K562 treated with DMSO at 1 percent for 48 hours (cell line): ENCODE measurements around the gene JAK3. TPM values are rescaled to one million over a fixed set of nuclear protein-coding genes. Genes with fewer than 3 reads are reported as not detected.

Source experiments
- total RNA-seq: library from RNA; unstranded; fragments of 300-600 nt; gene quantifications from 2 replicates; pipeline ENCODE4 v1.2.3, GENCODE V29; 2022; ENCODE audit warnings: low replicate concordance; ENCODE audit errors: extremely low read depth

The JAK3 gene
- not detected in 2 replicates for total RNA-seq

DNA sequence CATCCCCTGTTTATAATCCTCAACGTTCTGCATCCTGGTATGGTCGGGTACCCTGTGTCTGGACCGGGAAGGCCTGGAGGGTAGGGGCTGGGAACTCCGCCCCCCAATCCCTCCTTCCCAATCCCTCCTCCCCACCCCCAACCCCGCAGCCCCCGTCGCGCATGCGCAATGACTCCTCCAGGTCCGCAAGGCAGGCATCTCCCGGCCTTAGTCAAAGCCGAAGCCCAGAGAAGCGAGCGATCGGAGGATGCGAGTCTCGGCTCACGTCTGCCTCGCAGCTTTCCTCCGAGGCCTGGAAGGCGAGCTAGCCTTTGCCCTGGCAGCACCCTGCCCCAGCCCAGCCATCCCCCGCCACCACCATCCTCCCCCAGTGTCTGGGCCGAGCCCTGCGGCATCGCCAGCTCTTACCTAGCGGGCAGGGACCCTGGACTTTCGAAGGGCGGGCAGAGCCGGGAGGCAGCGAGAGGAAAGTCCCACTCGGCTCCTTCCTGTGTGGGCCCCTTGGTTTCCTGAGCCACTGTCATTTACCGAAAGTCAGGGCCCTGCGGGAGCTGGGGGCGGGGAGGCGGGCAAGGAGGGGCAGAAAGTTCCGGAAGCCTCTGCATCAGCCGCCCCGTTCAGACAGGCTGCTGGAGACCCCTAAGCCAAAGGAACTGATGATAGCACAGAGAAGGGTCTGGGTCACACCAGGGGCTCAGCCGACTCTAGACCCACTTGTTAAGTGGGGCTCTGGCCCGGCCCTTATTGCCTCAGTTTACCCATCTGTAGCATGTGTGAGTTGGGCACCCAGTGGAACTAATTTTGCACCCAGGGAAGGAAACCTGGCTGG is at the start of gene JAK3:
Gene JAK3, minus strand, starts transcription at position 445 of the 829 bp plus-strand sequence. CDS start 3,565 bp downstream, outside the sequence.

DNA sequence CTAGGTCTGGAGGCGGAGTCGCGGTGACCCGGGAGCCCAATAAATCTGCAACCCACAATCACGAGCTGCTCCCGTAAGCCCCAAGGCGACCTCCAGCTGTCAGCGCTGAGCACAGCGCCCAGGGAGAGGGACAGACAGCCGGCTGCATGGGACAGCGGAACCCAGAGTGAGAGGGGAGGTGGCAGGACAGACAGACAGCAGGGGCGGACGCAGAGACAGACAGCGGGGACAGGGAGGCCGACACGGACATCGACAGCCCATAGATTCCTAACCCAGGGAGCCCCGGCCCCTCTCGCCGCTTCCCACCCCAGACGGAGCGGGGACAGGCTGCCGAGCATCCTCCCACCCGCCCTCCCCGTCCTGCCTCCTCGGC is 24.1 kb upstream of the JAK3 start, which contains the start of gene SLC5A5:
Gene SLC5A5, plus strand, starts transcription at position 68 of the 373 bp plus-strand sequence. CDS start 375 bp downstream, outside the sequence.

DNA sequence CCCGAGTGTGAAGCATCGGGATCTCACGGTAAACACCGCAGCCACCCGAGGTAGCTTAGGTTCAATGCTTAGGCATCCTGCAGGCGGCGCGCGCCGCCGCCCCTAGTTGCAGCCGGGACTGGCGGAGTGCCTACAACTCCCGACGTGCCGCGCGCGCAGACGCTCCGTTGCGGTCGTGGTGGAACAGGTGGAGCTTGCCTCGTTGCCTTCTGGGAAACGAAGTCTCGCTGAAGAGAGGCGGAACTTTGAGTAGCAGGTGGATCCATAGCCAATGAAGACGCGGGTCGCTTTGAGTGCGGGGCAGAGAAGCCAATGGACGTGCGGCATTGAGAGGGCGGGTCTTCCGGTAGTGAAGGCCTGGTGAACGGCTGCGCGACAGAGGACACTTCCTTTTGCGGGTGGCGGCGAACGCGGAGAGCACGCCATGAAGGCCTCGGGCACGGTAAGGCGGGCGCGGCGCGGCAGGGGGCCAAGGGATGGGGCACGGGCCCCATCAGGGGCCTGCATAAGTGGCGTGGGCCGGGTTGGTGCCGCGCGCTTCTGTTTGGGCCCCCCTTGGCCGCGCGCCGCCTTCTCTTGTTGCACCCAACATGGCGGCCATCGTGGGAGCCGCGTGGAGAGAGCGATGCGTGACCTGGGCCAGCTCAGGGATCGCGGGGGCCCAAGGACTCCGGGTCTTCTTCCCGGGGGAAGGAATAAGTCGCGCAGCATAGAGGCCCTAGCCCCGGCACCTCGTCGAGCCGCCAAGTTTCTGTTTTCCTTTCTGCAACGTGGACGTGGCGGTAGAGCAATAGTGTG is 11.9 kb upstream of the JAK3 start, which contains the start of gene RPL18A:
Gene RPL18A, plus strand, starts transcription at position 378 of the 798 bp plus-strand sequence. Its CDS starts 47 bp downstream, at position 425.

DNA sequence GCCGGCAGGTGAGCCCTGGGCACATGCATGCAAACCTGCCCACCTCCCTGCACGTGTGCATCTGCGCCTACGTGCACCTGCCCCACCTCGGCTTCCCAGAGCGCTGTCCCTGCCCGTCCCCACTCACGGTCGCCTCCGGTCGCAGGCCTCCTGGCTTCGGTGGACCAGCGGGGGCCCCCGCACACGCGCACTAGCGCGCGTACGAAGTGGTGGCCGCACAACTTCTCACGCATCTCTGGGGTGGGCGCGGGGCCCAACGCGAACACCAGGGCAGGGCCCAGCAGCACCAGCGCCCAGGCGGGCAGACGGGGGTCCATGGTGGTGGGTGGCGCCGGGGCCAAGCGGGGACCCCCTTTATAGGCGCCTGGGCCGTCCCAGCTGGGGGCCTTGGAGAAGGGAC is 26.6 kb downstream of the JAK3 start, which contains the start of gene INSL3:
Gene INSL3, minus strand, starts transcription at position 330 of the 400 bp plus-strand sequence. Its CDS starts 13 bp downstream, at position 317.

DNA sequence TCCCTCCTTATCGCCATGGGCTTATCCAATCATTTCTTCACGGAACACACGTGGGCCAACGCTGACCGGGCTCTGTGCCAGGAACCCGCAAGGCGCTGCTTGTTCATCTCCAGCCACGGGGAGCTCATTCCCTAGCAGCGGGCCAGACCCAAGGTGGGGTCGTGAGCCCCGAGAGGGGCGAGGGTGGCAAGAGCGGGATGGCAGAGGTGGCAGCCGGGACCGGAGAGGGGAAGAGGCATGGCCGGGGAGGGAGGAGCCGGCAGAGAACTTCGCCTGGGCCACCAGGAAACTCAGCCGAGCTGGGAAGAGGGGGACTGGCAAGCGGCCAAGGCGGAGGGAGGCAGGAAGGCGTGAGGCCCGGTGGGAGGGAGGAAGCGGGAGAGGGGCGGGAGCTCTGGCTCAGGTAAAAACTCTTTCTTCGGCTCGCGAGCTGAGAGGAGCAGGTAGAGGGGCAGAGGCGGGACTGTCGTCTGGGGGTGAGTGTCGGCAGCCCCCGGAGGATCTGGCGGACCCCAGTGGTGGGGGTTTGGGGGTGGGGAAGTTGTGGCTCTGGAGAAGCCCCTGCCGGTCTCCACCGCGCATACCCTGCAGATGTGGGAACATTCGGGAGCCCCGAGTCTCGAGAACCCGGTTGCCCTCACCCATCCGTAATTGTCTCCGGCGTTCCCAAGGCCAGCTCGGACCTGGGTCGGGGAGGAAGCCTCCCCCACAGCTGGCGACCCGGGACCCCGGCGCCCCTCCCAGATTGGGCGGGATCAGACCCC is 52.9 kb downstream of the JAK3 start, which contains the start of gene B3GNT3:
Gene B3GNT3, plus strand, starts transcription at position 408 of the 764 bp plus-strand sequence. CDS start 12,670 bp downstream, outside the sequence.

Other genes with a start within 250 kb of the JAK3 start
- not detected in 2 replicates for gene UNC13A, start 159.6 kb downstream of the JAK3 start, total RNA-seq
- gene MAP1S, start 128.5 kb downstream of the JAK3 start, total RNA-seq: 108 TPM in 1 of 2 replicates, not detected in the other
- gene FCHO1, start 96.5 kb downstream of the JAK3 start, total RNA-seq: not detected in 2 replicates
- gene B3GNT3, start 52.8 kb downstream of the JAK3 start, total RNA-seq: not detected in 2 replicates
- not detected in 2 replicates for gene INSL3, start 26.5 kb downstream of the JAK3 start, total RNA-seq
- gene RPL18A, start 11.9 kb upstream of the JAK3 start, total RNA-seq: 3,210 TPM in 1 of 2 replicates, not detected in the other
- not detected in 2 replicates for gene SLC5A5, start 24.0 kb upstream of the JAK3 start, total RNA-seq
- not detected in 2 replicates for gene CCDC124, start 85.0 kb upstream of the JAK3 start, total RNA-seq
- not detected in 2 replicates for gene KCNN1, start 119.1 kb upstream of the JAK3 start, total RNA-seq
- not detected in 2 replicates for gene ARRDC2, start 160.2 kb upstream of the JAK3 start, total RNA-seq
- gene IL12RB1, start 239.0 kb upstream of the JAK3 start, total RNA-seq: not detected in 2 replicates
- gene MAST3, start 249.8 kb upstream of the JAK3 start, total RNA-seq: not detected in 2 replicates